HG03439 (cell line): ENCODE results near the gene HRCT1.
"Not testable (repeated sequence)": the region's sequence is repeated elsewhere in the genome, so short reads cannot be mapped to it uniquely, and the experiment has no call there.

Source experiments
- ATAC-seq: cut with Tn5 transposase; IDR thresholded peaks from one replicate; pipeline ENCODE4 v1.9.1; 2021; ENCODE audit warnings: mild to moderate bottlenecking, moderate library complexity; ENCODE audit not compliant: unreplicated experiment

Gene HRCT1

GRCh38 chr9:35892051-35892450, 14.0 kb upstream of the HRCT1 start:
- no peak for ATAC-seq

DNA sequence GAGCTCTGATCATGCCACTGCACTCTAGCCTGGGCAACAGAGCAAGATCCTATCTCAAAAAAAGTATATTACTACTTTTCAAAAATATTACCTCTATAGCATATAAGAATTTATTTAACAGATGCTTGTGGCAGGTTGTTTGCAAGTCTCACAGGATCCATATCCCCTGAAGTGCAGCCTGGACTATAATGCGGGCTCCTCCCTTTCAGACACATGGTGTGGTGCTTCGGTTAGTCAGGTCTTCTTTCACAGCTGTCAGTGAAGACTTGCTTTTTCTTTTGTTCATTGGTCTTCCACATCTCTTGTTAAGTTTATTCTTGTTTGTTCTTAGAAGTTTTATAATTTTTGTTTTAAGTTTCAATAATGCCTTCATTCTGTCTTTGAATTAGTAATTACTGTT, 9.4 kb upstream of the HRCT1 start:
- ATAC-seq: no peak

DNA sequence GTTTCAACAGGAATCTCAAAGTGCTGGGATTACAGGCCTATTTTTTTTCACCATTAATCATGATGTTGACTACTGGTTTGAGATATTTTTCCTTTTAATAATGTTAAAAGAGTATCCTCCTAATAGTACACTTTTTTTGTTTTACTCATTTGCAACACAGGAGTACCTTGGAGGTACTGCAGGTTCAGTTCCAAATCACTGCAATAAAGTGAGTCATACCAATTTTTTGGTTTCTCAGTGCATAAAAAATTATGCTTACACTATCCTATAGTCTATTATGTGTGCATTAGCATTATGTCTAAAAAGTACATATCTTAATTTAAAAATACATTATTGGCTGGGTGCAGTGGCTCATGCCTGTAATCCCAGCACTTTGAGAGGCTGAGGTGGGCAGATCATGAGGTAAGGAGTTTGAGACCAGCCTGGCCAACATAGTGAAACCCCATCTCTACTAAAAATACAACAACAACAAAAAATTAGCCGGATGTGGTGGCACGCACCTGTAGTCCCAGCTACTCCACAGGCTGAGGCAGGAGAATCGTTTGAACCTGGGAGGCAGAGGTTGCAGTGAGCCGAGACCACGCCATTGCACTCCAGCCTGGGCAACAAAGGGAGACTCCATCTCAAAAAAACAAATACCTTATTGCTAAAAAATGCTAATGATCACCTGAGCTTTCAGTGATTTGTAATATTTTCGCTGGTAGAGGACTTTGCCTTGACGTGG, 8.5 kb upstream of the HRCT1 start:
- ATAC-seq: not testable (repeated sequence)

- ATAC-seq: no peak
Observed at GRCh38 chr9:35898337-35898736, 7.7 kb upstream of the HRCT1 start.

- ATAC-seq: no peak
Observed at GRCh38 chr9:35899021-35899420, 7.0 kb upstream of the HRCT1 start.

DNA sequence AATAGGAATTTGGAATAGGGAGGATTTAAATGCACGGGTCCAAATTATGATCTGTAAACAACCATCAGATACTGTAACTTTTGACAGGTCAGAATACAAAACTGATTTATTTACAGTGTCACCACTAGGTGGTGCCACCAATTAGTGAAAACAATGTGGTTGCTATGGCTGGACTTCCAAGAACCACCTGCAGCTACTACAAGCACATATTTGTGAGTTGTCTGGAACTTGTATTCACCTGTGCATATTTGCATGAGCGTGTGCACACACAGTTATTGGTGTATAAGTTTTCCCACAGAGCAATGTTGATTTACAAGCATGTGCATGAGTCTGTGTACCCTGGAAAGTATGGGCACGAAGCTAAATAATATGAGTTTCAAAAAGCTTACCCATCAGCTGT, 3.0 kb upstream of the HRCT1 start:
- ATAC-seq: no peak

DNA sequence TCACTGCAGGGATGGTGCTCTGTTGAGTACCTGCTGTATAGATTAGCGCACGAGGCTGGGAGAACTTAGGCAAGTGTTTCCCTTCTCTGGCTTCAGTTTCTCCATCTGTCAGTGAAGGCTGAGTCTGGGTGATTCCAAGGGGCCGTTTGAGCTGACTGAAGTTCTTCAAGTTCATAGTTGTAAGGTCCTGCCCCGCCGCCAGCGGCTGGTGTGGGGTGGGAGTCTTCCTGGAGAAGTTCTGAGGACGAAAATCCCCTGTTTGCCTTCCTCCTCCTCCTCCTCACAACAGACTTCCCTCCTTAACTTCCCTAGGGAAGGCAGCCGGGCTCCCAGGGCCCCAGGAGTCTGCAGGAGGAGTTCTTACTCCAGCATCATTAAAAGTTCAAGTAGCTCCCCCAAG, 1.7 kb upstream of the HRCT1 start:
- ATAC-seq: no peak

DNA sequence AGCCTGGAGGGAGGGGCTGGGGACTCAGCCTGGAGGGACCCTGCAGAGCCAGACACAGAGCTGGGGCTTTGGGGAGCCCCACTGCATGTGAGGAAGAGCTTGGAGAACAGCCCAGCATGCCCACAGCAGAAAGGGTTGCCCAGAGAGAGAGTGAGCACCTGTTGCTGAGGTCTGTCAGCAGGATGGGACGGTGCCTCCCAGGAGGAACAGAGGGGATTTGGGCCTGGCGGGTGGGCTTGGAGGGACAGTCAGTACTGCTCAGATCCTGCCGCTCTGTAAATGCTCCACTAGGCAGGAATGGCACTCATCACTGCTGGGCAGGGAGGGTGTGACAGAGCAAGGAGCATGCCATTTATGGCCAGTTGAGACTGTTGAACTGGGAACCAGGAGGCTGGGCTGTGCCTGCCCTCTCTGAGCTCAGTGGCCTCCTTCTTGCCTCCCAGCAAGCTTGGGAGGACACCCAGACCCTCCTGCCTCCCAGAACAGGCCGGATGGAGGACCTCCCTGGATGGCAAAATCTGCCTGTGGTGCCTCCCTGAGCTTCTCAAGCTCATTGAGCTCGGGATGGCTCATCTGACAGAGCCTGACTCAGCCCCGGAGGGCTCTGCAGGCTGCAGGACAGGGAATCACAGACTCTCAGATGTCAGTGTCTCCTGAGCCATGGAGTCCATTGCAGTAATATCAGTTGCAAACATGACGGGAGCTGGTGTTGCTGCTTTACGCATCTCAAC, 786 bp upstream of the HRCT1 start:
- ATAC-seq: no peak

GRCh38 chr9:35906923-35907699, 1.1 kb downstream of the HRCT1 start:
- no peak for ATAC-seq

GRCh38 chr9:35907711-35908503, 1.9 kb downstream of the HRCT1 start:
- no peak for ATAC-seq

GRCh38 chr9:35908504-35909125, 2.6 kb downstream of the HRCT1 start:
- no peak for ATAC-seq

- no peak for ATAC-seq
Observed at GRCh38 chr9:35909274-35909673, 3.3 kb downstream of the HRCT1 start, which contains the start of gene SPAAR. Gene SPAAR (plus strand): TSS chr9:35909490. CDS start chr9:35910464, 974 bp downstream.

DNA sequence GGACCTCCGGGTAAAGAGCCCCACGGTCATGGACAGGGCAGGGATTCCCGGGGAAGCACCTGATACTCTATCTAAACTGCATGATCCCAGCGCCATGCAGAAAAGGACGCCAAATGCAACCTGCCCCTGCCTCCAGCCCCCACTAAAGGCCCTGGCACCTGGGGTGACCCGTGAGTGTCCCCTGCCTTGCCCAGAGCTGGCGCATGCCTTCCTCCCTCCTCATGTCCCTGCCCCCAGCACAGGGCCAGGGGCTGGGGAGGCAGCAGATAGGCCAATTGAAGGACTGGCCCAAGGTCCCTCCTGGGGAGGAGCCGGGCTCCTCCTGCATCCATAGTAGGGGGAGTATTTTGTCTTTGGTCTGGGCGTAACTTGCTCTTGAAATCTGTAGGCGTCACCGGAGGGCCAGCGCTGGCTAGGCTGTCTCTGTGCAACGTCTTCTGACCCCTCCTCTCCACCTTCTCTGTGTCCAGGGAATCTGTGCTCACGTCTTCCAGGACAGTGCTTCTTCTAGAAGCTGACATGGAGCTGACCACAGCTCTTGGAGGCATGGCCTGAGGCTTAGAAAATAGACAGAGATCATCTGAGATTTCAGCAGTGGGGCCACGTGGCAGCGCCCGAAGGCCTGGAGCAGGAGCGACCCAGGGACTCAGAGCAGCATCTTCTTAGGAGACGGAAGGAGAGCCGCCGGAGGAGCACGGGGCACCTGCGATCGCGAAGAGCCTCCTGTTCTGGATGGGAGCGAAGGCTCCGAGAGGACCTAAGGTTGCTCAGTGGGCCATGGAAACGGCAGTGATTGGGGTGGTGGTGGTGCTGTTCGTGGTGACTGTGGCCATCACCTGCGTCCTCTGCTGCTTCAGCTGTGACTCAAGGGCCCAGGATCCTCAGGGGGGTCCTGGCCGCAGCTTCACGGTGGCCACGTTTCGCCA, 3.9 kb downstream of the HRCT1 start:
- no peak for ATAC-seq

DNA sequence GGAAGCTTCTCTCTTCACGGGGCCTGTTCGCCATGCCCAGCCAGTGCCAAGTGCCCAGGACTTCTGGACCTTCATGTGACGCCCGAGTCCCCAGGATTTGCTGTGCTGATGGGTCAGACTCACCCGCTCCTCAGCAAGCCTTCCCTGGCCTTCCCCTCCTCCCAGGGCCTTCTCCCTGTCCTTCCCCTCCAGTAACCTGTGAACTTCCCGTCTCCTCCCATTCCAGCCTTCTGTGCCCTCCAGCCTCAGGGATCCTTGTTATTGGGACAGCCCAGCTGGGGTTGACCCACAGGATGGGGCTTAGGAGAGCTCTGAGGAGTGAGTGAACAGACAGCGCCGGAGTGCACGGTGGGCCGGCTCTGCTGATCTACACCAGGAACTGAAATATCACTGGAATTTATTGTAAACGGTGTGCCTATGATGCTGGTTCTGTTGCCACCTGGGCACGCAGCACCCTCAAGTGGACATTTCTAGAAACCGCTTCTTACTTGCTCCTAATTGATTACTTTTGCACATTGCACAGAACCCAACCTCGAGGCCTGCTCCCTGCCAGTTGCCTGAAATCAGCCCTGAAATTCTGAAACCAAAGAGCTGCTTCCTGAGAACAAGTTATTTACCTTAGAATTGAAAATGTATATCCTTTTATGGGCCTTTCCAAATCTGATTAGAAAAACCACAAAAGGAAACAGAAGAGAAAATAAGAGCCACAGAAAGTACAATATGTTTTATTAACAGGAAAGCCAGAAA, 4.8 kb downstream of the HRCT1 start:
- no peak for ATAC-seq

DNA sequence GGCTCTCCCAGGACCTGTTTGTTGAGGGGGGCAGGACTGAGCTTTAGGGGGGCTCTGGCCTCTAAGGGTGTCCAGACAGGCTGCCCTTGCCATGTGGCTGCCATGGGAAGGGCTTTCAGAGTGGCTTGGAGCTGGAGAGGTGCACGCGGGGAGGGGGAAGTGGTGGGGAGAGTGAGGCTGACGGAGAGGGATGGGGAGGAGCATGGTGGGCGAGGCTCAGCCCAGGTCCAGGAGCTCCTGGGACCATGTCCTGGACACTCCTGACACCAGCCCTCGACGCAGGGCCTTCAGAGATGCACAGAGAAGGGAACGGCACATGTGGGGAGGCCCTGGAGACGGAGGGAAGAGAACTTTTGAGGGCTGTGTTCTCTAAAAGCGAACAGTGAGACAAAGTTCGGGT, 5.7 kb downstream of the HRCT1 start:
- no peak for ATAC-seq

- no peak for ATAC-seq
Observed at GRCh38 chr9:35912791-35913400, 6.9 kb downstream of the HRCT1 start.

DNA sequence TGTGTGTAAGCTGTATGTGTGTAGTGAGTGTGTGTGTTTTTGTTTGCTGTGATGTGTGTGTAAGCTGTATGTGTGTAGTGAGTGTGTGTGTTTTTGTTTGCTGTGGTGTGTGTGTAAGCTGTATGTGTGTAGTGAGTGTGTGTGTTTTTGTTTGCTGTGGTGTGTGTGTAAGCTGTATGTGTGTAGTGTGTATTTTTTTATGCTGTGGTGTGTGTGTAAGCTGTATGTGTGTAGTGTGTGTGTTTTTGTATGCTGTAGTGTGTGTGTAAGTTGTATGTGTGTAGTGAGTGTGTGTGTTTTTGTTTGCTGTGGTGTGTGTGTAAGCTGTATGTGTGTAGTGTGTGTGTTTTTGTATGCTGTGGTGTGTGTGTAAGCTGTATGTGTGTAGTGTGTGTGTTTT, 7.4 kb downstream of the HRCT1 start:
- ATAC-seq: not testable (repeated sequence)

- ATAC-seq: no peak
Observed at GRCh38 chr9:35914301-35914807, 8.4 kb downstream of the HRCT1 start.
